Activated CD4-positive, alpha-beta T cell treated with anti-CD3 and anti-CD28 coated beads, Interleukin-2, amount 50 U/mL, for 4 hours (primary cell): ENCODE data around the gene ZBTB7B.
A peak's percentile ranks its signal among the peaks of the same experiment; 100 is the strongest.

ENCODE experiments used
- DNase-seq, 2 experiments: peaks; one replicate each; pipeline ENCODE4 v3.0.0-alpha.2; 2020

The ZBTB7B gene

DNA sequence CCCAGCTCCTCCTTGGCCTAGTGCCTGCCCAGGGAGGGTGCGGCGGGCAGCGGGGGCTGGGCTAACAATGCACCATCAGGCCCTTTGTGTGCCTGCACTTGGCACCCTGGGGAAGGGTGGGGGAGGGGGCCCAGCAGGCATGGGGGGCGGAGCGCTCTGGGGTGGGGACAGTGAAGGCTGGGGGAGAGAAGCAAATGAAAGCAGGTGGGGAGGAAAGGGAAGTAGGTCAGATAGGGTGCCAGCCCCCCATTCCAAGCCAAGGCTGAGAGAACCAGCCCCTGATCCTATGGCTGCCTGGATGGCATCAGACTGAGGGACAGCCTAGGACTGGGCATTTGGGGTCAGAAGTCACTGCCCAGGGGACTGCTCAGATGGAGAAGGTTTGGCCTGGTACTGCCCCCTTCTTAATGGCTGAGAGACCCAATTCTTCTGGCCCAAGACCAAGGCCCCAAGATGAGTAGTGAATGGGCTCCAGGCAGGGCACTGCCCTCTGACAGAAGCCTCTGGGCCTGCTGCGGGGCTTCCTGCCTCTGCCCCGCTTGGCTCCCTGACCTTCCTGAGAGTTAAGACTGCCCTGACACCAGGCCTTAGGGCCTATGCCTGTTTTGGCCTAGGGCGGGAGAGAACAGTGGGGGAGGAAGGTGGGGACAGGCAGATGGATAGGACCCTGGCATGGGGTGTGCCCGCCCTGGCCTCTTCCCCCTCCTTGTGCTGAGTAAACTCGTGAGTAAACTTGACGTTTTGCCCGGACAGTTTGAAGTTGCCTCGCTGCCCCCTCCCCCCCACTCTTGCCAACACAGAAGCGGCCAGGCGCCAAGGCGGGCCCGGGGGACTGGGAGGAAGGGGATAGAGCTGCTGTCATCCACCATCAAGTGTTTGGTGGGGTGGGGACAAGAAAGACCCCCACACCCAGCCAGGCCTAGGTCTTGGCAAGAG is 2.7 kb downstream of the ZBTB7B start:
- DNase-seq, result no peak

DNA sequence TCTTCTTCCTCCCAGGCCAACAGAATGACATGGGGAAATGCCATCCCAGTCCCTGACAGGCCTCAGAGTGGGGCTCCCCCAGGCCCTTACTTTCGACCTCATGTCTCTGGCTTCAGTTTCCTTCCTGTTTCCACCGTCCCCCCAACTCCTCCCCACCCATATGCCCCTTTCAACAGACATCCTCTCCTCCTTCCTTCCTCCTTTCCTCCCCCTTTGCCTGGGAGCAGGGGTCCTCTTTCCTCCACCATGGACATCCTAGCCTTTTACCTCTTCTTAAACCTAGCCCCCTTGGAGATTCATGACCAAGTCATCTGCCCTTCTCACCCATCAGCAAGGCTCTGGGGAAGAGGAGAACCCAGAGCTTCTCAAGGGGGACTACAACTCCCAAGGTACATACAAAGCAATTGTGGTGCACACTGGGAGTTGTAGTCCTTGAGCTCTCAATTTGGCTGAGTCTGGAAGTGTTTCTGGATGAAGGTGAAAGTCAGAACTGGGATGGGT is 4.0 kb downstream of the ZBTB7B start:
- peak in 1 of 2 experiments; percentile 34 for DNase-seq

DNA sequence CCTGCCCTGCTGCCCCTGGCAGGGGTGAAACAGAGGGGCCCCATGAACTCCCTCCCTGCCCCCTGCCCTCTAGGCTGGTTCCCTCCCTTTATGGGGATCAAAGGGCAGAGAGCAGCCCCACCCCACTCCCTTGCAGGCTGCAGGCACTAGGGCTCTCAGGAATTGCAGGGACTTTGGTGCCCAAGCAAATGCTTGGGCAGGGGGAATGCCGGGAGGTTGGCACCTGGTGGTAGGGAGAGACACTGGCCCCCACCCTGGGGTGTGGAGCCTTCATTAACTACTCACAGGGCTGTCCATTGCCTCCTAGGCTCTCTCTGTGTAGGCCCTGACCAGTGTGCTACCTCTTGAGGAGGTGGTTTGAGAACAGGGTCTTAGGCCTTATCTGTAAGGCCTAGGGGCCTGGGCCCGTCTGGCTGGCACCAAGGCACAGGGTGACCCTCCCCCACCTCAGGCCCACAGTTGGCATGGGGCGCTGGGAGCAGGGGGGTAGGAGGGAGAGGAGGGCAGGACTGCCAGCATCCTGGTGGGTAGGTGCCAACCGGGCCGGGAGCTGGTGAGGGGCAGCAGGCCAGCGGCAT is 4.7 kb downstream of the ZBTB7B start:
- no peak for DNase-seq

DNA sequence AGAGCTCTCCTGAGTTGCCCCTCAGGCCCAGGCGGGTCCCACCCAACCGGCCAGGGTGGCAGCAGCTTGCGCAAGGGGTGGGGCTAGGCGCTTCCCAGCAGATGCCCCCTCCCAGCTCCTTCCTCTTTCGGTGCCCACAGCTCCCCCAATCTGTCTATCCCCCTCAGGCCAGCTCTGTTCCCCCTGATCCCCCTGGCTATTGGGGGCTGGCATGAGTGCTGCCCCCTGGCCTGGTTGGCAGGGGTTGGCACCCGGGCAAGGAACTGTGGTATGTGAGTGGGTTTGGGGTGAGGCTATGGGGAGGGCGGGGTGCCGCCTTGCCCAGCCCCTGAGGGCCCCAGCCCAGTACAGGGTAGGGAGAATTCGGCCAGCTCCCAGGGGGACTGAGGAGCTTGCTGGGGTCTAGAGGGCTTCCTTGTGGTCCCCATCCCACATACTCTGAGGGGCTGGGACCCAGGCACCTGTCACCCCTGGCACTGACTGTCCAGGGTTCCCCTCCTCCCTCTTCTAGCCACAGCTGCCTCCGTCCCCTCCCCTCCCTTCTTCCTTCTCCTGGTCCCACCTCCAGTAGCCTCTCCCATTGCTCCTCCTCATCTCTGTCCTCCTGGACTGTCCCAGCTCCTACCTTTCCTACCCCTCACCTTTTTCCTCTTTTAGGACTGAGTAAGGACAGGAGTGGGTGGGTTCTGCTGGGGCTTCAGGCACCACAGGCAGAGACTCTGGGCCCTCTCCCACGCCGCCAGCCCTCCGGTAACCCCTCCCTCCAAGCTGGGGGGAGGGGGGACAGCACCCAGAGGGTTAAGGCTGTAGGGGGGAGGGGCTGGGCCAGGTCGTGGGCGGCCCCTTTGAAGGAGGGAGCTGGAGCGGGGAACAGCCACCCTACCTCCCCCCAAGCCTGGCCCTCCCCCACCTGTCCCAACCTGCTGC is 5.7 kb downstream of the ZBTB7B start:
- peak; percentile 49 to 57 for DNase-seq

DNA sequence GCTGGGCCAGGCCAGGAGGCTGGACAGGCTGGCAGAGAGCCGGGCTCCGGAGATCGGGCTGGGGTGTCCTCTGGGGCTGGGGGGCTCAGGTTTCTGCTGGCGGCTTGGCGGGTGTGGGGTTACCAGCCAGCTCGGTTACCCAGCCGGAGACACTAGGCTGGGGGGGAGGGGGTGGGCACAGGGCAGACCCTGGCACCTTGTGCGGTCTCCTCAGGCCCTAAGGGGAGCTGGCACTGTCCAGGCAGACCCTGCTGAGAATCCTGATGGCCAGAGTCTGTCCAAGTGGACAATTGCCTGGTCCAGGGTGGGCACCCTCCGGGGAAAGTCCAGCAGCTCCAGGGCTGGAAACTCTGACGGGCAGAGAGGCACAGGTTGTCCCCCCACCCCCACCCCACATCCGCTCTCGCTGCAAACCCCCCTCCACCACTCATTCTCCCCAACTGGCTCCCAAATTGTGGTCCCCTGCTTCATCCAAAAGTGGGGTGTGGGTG is 6.7 kb downstream of the ZBTB7B start:
- no peak for DNase-seq

DNA sequence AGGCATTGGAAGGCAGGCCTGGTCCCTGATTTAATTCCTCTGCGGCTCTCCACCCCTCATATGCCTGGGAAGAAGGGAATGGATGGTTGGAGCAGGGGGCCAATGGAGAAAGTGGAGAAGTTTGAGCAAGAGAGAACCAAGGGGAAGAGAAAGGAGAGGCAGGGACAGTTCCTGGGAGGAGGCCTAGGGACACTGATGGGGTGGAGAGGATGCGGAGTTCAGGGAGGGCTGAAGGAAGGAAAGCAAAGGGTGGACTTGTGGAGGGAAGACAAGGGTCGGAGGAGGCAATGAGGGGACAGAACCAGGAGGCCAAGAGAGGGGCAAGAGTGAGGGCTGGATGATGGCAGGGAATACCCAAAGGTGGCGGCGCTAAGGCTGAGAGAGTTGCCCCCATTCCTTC is 7.1 kb downstream of the ZBTB7B start:
- DNase-seq, result no peak

DNA sequence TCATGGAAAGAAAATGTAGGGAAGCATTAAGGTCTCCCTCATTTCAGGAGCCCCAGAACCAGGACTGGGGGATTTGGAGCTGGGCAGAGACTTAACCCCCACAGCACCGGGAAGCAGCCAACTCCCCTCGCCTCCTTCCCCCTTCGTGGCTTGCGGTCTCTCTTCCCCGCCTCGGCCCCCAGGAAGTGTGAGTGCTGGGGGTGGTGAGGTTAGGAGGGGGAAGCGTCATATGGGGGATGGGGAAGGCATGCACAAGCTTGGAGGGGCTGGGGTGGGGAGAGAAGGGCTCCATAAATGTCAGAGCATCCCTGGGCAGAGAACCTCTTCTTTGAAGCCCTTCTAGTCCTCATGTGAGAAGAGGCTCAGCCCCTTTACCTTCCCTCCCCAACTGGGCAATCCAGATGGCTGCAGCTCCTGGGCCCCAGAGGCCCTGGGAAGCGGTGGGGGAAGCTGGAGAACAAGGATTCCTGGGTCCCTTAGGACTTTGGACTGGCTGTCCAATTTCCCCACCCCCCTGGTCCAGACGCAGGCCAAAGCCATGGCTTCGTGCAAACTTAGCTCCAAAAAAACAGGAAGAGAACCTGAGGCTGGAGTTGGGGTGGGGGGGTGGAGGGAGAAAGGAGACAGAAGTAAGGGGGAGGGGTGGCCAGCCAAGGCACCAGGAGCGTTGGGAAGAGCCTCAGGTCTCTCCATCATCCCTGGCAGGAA is 7.8 kb downstream of the ZBTB7B start:
- DNase-seq, result no peak

DNA sequence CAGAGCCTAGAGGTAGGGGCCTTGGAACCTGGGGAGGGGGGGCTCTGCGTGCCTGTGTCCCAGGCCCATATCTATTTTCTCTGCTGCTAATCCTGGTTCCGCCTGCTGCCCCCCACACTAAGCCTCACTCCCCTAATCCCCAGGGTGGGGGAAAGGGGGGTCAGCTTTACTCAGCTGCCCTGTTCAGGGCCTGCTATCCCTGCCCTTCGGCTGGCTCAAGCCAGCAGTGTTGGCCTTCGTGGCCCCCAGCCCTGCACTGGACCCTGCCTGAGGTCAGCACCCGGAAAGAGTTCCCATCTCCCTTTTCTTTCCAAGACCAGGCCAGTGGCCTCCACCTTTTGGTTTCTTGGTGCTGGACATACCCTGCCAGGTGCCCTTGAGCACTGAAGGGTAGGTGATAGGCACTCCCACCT is 8.4 kb downstream of the ZBTB7B start:
- no peak for DNase-seq

DNA sequence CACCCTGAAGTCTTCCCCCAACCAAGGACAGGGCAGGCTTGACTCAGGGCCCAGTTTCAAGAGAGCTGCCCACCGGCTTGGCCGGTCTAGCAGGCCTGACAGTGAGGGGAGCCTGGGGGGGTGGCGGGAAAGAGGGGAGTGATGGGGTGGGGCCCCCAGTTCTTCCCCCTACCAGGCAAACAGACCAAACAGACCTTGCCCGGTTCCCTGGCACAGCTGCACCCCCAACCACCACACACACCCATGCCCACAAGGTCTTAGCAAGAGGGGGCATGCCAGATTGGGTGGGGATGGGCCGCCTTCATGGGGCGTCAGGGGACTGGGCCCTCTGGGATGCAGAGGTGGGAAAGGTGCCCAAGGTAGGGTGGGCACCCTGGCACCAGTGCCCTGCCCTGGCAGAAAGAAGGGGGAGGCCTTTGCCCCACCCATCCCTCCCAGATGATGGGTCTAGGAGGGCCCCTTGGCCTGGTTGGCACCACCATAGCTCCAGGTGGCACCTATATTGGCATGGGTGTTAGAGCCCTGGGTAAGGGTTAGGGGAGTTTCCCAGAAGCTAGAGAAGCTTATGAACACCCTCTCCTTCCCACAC is 8.9 kb downstream of the ZBTB7B start:
- no peak for DNase-seq

DNA sequence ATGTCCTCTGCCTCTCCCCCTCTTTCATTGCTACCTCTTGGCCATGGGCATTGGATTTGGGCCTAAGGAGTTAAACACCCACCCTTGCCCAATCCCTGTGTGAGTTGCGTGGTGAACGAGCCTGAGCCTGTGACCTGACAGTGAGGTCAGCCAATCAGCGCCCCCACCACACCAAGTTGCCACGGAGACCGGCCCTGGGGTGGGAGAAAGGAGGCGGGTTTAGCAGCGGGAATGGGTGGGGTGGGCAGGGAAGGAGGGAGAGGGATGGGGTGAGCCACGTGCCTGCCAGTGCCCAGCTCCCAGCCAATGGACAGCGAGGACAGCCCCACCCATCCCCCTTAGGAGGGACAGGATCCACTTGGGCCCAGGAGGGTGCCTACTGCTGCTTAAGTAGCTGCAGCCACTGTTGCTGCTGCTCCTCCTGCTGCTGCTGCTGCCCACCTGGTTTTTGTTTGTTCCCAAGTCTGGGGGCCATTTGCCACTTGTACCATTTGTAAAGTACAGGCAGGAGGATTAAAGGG is 9.5 kb downstream of the ZBTB7B start:
- no peak for DNase-seq

DNA sequence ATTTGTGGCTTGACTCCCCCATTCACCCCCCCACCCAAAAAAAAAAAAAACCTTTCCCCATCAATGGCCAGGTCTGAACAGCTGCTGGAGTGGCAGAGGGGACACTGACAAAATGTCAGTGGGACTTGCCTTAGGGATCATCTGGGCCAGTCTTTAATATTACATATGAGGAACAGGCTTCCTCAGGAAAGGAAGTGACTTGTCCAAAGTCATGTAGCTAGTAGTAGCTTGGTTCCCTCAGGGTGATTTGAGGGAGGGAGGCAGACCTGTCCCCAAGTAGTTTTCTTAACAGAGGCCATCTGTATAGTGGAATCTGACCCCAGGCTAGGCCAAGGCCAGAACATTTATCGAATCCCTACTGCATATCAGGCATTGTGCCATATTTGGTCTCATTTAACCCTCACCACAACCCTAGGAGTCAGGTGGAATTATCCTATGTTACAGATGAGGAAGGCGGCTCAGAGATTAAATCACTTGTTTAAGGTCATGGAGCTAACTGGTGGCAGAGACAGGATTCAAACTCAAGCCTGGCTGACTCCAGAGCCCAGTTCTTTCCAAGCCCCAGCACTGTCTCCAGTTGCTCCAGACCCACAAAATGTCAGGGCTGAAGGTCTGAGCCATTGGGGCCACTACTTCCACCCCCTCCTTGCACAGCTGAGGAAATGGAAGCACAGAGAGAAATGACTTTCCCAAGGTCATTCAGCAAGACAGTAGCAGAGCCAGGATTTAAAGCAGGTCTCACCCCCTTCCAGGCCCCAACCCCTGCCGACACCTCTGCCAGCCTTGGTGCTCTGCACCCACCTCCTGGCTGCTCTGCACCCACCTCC is 10.4 kb downstream of the ZBTB7B start:
- no peak for DNase-seq

DNA sequence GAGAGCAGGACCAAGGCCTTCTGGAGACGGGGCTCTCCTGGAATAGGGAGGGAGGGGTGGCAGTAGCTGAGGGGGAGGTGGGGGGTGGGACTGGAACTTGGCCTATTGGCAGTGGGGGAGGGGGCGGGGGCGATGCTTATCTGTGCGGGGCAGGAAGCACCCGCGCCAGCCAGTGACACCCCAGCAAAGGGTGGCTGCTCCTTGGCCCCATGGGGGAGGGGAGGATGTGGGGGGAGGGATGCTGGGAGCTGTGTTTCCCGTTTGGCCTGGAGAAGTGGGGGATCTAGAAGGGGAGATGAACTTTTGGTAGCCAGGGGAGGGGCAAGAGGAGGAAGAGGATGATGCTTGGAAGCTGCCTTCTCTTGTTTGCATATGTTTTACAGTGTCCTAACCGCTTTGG is 11.0 kb downstream of the ZBTB7B start:
- DNase-seq, result no peak

DNA sequence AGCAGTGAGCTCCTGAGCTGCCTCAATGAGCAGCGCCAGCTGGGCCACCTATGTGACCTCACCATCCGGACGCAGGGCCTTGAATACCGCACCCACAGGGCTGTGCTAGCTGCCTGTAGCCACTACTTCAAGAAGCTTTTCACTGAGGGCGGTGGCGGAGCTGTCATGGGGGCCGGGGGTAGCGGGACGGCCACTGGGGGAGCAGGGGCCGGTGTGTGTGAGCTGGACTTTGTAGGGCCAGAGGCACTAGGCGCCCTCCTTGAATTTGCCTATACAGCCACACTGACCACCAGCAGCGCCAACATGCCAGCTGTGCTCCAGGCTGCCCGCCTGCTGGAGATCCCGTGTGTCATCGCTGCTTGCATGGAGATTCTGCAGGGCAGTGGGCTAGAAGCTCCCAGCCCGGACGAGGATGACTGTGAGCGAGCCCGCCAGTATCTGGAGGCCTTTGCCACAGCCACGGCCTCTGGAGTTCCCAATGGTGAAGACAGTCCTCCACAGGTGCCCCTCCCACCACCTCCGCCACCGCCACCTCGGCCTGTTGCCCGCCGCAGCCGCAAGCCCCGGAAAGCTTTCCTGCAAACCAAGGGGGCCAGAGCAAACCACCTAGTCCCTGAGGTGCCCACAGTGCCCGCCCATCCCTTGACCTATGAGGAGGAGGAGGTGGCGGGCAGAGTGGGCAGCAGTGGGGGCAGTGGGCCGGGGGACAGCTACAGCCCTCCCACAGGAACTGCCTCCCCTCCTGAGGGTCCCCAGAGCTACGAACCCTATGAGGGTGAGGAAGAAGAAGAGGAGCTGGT is 12.3 kb downstream of the ZBTB7B start:
- no peak for DNase-seq

DNA sequence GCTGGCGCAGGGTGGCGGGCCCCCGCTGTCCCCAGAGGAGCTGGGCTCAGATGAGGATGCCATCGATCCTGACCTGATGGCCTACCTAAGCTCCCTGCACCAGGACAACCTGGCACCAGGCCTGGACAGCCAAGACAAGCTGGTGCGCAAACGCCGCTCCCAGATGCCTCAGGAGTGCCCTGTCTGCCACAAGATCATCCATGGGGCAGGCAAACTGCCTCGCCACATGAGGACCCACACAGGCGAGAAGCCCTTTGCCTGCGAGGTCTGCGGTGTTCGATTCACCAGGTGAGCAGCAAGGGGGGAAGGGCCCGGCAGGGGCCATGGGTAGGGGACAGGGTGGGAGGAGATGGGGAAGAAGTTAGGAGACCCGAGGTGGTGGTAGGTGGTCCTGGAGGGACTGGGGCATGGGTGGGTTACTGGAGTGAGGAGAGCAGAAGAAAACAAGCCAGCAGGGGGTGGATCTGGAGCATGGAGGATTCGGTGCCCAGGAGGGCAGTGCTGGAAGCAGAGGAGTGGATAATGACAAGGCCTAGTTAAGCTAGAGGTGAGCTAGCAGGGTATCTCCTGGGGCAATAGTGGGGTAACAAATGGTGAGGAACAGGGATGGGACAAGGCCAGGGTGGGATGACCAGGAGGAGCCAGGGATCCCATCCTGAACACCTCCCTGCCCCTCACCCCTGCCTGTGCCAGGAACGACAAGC is 13.1 kb downstream of the ZBTB7B start:
- no peak for DNase-seq

DNA sequence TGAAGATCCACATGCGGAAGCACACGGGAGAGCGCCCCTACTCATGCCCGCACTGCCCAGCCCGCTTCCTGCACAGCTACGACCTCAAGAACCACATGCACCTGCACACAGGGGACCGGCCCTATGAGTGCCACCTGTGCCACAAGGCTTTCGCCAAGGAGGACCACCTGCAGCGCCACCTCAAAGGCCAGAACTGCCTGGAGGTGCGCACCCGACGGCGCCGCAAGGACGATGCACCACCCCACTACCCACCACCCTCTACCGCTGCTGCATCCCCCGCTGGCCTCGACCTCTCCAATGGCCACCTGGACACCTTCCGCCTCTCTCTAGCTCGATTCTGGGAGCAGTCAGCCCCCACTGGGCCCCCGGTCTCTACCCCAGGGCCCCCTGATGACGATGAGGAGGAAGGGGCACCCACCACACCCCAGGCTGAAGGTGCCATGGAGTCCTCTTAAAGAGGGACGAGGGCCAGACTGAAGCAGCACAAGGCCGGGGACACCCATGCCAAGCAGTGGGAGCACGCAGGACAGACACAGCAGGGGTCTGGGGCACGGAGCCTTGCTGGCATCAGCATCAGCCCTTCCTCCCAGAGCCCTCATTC is 13.7 kb downstream of the ZBTB7B start:
- DNase-seq, result no peak

DNA sequence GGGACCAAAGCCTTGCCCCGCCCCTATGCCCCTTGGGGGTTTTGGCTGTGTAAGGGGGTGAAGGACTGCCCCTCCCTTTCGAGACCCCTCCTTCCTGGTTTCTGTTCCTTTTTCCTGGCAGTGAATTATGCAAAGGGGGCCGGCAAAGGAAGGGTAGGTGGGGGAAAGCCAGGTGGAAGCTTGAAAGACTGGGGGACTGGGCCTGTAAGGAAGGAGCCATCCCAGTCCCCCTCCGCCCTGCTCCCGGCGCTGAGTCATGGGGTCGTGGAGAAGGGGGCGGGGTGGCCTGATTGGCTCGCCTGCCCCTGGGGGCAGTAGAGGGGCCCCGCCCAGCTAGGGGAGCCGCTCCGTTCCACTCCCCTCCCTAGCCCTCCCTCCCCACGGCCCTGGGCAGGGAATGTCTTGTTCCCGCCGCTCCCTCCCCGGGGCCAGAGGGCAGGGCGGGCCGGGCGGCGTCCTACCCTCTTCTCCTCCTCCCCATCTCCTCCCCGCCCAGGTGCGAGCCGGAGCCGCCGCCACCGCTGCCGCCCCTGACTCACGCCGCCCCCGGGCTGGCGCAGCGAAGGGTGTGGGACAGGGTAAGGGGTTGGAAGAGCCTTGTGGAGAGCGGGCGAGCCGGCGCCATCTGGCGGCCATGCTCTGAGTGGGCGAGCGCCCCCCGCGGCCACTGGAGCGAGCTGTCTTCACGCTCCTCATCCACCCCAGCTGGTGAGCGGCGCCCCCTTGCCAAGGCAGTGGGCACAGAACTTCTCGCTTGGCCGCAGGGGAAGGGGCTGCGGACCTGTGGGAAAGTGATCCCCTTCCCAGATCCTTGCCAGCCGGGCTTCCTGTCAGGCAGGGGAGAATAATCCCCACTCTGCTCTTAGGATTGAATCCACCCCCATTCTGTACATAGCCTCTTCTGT is 14.7 kb downstream of the ZBTB7B start:
- peak; percentile 91 to 93 for DNase-seq

DNA sequence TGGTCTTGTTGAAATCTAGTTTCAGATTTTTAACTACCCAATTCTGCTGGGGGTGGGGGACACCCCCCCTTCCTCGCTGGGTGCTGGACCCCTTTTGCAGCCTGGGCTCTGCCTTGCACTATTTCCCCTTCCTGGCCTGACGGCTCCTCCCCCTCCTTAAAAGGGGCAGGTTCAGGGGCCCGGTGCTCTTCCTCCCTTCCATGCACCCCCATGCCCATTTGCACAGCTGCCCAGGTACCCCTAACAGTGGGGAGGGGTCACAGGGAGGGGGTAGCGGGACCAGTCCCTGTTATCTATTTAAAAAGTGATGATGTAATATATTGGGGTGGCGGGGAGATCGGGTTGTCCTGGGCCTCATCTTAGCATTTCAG is 15.3 kb downstream of the ZBTB7B start:
- DNase-seq, result no peak
